LNCAP (cell line): ENCODE results near the gene ZFP57.

ENCODE experiments used
- CTCF ChIP-seq: fragments of 450-650 bp; IDR thresholded peaks from 2 replicates; pipeline ENCODE4 v1.5.1; 2017; ENCODE audit warnings: mild to moderate bottlenecking

ZFP57 gene

DNA sequence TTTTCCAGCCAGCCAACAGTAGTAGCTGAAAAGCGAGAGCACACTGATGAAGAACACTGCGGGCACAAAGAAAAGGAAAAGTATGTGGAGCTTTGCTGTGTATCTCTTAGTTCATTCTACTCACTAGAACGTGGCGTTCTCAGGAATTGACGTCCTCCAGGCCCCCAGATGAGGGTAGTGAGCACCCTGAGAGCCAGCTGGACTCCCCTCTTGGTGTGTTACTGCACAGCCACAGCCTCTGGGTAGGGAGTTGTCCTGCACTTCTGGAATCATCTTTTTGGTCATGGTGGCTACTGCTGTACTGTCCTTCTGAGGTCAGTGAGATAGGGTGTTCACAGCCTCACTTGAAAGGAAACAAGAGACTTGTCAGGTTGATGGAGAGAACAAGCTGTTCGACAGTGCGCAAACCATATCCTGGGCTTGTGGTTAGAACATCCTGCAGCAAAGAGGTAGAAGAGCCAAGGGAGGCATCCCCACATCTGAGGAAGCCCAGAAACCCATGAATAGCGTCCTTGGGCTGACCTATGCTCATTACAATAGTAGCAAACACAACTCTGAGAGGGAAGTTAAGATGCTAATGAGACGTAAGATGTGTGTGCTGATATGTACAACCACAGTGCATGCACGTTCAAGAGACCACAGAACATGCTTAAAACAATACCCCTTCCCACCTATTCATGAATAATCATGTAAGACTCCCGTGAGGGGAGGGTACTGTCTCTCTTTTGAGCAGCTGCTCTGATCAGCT, 27.7 kb upstream of the ZFP57 start:
- no peak for TF ChIP-seq CTCF

GRCh38 chr6:29705389-29706231, 24.7 kb upstream of the ZFP57 start:
- peak; percentile 61 for TF ChIP-seq CTCF

DNA sequence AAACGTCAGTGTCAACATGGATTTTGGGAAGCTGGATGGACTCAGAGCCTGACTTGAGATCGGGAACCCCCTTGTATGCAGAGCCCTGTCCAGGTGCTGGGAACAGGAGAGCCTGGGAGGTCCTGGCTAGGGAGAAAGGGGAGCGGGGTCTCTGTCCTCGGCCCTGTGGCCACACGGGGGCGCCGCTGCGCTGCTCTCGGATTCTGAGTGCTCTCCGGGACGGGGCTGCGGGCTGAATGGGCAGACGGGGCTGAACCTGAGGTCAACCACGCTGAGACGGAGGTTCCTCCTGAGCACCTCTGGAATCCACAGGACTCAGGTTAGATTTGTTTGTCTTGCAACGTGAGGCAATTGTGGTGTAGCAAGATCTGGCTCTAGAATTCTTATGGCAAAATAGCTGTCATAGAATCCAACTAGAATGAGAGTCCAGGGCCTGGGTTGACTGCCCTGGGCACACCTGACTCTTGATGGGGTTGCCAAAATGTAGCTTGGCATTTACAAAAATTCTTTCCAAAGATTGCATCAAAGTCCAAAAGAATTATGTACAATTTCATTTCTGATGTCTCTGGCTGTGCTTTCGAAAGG, 21.7 kb upstream of the ZFP57 start:
- TF ChIP-seq CTCF = peak; percentile 58

DNA sequence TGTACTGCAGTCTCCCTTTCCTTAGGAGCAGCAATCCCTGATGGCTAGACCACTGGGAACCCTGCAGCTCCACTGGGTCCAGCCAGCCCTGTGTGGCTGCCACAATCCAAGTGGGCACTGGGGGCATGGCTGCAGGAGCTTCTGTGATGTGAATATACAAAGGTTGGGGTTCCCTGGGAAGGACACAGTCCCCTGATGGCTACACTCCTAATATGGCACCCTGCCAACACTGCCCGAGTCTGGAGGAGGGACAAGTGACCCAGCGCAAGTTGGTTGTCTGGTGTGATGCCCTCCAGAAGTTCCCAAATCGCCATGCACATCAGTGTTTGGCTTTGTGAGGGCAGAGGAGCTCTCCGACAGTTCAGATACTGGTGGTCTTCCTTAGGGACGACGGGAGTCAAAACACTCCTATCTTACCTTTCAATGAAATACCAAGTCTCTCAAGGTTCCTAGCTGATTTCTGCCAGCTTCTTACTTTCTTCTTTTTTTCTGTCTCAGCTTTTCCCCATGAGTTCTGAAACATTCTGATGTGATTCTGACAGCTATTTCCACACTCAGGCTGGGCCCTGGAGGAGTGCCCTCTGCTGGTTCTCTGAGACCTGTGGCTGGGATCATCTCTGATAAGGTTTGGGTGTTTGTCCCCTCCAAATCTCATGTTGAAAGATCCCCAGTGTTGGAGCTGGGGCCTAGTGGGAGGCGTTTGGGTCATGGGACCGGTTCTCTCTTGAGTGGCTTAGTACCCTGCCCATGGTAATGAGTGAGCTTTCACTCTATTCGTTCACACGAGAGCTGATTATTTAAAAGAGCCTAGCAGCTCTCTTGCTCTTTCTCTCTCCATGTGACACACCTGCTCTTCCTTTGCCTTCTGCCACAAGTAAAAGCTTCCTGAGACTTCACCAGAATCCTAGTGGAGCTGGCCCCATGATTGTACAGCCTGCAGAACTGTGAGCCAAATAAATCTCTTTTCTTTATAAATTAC, 15.5 kb upstream of the ZFP57 start:
- TF ChIP-seq CTCF = peak; percentile 61

- no peak for TF ChIP-seq CTCF
Measured at GRCh38 chr6:29694637-29695036, 13.7 kb upstream of the ZFP57 start.

DNA sequence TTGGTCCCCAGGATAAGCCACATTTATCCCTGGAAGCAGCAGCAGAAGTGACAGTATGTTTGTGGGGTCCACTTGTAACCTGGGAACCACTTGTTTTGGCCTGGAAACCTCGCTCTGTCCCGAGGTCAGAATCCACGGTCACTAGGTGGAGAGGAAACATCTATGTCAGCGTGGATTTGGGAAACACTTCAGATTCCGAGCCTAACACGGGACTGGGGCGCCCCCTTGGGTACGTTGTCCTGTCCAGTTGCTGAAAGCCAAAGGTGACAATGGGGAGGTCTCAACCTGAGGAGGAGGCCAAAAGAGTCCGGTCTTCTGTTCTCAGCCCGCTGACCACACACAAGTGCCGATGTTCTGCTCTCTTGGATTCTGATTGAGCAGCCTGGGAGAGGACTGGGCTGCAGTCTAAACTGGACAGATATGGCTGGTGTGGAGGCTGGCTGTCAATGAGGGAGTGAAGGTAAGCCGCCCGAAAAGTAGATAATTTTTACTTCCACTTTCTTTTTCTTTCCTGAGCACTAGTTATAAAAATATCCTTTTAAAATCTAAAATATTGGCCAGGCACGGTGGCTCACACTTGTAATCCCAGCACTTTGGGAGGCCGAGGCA, 4.9 kb upstream of the ZFP57 start:
- TF ChIP-seq CTCF = no peak
